Heart left ventricle (tissue), 13 donors: ENCODE data around the gene DNAH3.

Experiments used
- POLR2A ChIP-seq, 2 donors: fragments of 450-650 bp; IDR thresholded peaks; one replicate each; pipeline ENCODE4 v1.6.1; 2017; ENCODE audit warnings: antibody characterized with exemption in 2 of 2, mild to moderate bottlenecking in 2 of 2, moderate library complexity in 2 of 2
- TF ChIP-seq, protein P1 (sequence below), 12 donors: fragments of 200-600 bp; sonication (generic) in 4 of 12; IDR thresholded peaks; one replicate each; pipeline versions ENCODE4 v1.5.0 to v1.8.0; 2018 to 2022; ENCODE audit warnings: antibody characterized with exemption in 12 of 12, mild to moderate bottlenecking in 5 of 12
- donor health status: ischemic (EF 13 %, LVEDD 7.1; RV severe dilation, severe dysfunction).
- donor health status: DM: no; HTN: yes; CAD: no.
- donor health status: DM: no; HTN: no; CAD: no.
- donor health status: ischemic (EF 25% LVEDD 6.9; RV normal size, moderate dysfunction).
- donor health status: ischemic (EF 25% LVEDD 5.7; RV mildly dilated, moderate dysfunction).
- donor health status: ischemic (EF 35%, LVEDD 5.7; RV mildly dilated, moderate dysfunction).
- donor health status: nonischemic (EF 11% LVEDD 7.7; RV severe dilation, severe dysfunction).
- donor health status: DM: yes; HTN: yes; CAD: no.
- donor health status: PGD.
- donor health status: ischemic (EF 29% LVEDD 5.4; RV normal size, mild dysfunction).
- donor health status: nonischemic (EF 23%, LVEDD 6.1; RV moderate dilation, normal function).

DNA sequence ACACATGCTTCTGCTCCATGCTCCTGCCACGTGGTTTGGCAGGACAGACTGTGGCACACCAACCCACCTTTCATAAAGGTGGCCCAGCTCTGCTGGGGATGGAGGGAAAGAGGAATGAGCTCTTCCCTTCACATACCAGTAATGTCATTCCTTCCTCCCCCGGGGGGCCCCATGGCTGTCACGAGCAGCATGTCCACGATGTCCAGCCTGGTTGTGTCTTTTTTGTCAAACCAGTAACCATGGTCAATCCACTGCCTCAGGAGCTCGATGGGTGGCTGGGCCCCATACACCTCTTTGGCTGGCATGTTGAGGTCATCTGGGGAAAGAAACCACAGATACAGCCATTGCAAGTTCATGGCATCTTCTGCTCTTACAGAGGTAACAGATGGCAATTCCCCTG lies 153.5 kb downstream of the DNAH3 start:
- TF ChIP-seq, protein P1, sequence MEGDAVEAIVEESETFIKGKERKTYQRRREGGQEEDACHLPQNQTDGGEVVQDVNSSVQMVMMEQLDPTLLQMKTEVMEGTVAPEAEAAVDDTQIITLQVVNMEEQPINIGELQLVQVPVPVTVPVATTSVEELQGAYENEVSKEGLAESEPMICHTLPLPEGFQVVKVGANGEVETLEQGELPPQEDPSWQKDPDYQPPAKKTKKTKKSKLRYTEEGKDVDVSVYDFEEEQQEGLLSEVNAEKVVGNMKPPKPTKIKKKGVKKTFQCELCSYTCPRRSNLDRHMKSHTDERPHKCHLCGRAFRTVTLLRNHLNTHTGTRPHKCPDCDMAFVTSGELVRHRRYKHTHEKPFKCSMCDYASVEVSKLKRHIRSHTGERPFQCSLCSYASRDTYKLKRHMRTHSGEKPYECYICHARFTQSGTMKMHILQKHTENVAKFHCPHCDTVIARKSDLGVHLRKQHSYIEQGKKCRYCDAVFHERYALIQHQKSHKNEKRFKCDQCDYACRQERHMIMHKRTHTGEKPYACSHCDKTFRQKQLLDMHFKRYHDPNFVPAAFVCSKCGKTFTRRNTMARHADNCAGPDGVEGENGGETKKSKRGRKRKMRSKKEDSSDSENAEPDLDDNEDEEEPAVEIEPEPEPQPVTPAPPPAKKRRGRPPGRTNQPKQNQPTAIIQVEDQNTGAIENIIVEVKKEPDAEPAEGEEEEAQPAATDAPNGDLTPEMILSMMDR (IDR thresholded peaks at IDR 0.05) = no peak
- no peak for TF ChIP-seq POLR2A (IDR thresholded peaks at IDR 0.05)
